HepG2 (cell line): ENCODE measurements around the gene SGCE. TPM values are rescaled to one million over a fixed set of nuclear protein-coding genes. Genes with fewer than 3 reads are reported as not detected.
A peak's percentile ranks its signal among the peaks of the same experiment; 100 is the strongest.

Experiments
- ATAC-seq: fragments of 200-7000 bp; cut with Tn5 transposase; 3 replicates; pipeline ENCODE4 v1.9.1; 2020; ENCODE audit warnings: mild to moderate bottlenecking, moderate library complexity
- BruUV-seq: library from RNA; stranded (reverse); fragments of 400-500 nt; replicated peaks from 2 replicates; lab custom pipeline; 2021; lab: Mats Ljungman, UMichigan
- CTCF ChIA-PET: fragments of 300-600 bp; formaldehyde crosslinking; extraction: SDS; loops from one replicate; lab custom pipeline; 2021; ENCODE audit warnings: low total read pairs, inconsistent platforms, low intra/inter-chr PET ratio; lab: Yijun Ruan, JAX
- POLR2A ChIA-PET: fragments of 350-600 bp; sonication (Branson Sonifier 250); formaldehyde crosslinking; loops from one replicate; lab custom pipeline; 2020; ENCODE audit warnings: antibody characterized with exemption, inconsistent platforms; lab: Yijun Ruan, JAX
- DNase-seq: peaks from one replicate; pipeline ENCODE4 v3.0.0-alpha.2; 2015; ENCODE audit warnings: low spot score
- FAIRE-seq: peaks from 3 replicates; lab custom pipeline; 2011; peaks lifted over from hg19 to GRCh38; lab: Jason Lieb, UNC
- H2AFZ ChIP-seq: one replicate; pipeline ENCODE4 v1.6.1; 2011; ENCODE audit warnings: low read length, inconsistent platforms
- H3K27ac ChIP-seq: fragments of 300-600 bp; 3 replicates; pipeline ENCODE4 v1.8.0; 2011; ENCODE audit warnings: mixed run types, mild to moderate bottlenecking, mixed read lengths, low read length, inconsistent platforms; ENCODE audit not compliant: insufficient read depth; ENCODE audit errors: extremely low read length
- H3K27me3 ChIP-seq, 2 experiments: fragments of 200-600 bp in 1 of 2; 2 replicates in 1 of 2; 3 replicates in 1 of 2; pipeline versions ENCODE4 v1.6.0 to v1.8.0; 2011; ENCODE audit warnings: low read length in 2 of 2, mild to moderate bottlenecking in 2 of 2, moderate library complexity in 2 of 2, inconsistent platforms in 1 of 2; ENCODE audit not compliant: insufficient read depth in 2 of 2, control insufficient read depth in 1 of 2
- H3K36me3 ChIP-seq, 2 experiments: fragments of 200-600 bp in 1 of 2; replicated peaks in 1 of 2; 2 replicates in 1 of 2; 3 replicates in 1 of 2; pipeline versions ENCODE4 v1.5.1 to v1.8.0; 2011; ENCODE audit warnings: low read length in 2 of 2, inconsistent platforms in 1 of 2; ENCODE audit not compliant: insufficient read depth in 2 of 2, control insufficient read depth in 1 of 2
- H3K4me1 ChIP-seq: 2 replicates; pipeline ENCODE4 v1.5.1; 2012; ENCODE audit warnings: low read length, inconsistent platforms; ENCODE audit not compliant: insufficient read depth
- H3K4me2 ChIP-seq: 2 replicates; pipeline ENCODE4 v1.6.0; 2011; ENCODE audit warnings: low read depth, low read length, inconsistent platforms
- H3K4me3 ChIP-seq, 3 experiments: fragments of 200-600 bp in 1 of 3; sonication (generic), shearing (Covaris generic) in 1 of 3; replicated peaks in 1 of 3; 2 replicates each; pipeline ENCODE4 v1.5.1; 2011 to 2016; ENCODE audit warnings: low read length in 3 of 3, inconsistent platforms in 2 of 3, low read depth in 2 of 3, mild to moderate bottlenecking in 2 of 3, control low read depth in 1 of 3, mixed read lengths in 1 of 3; ENCODE audit not compliant: insufficient read depth in 1 of 3
- H3K79me2 ChIP-seq: one replicate; pipeline ENCODE4 v1.6.1; 2011; ENCODE audit warnings: low read length, inconsistent platforms; ENCODE audit not compliant: insufficient read depth
- H3K9ac ChIP-seq: 2 replicates; pipeline ENCODE4 v1.6.0; 2011; ENCODE audit warnings: mild to moderate bottlenecking, low read depth, low read length, inconsistent platforms; ENCODE audit not compliant: insufficient read depth
- H3K9me3 ChIP-seq: 2 replicates; pipeline ENCODE4 v1.5.1; 2012; ENCODE audit warnings: mild to moderate bottlenecking, low read length
- H4K20me1 ChIP-seq: 2 replicates; pipeline ENCODE4 v1.6.0; 2011; ENCODE audit warnings: inconsistent platforms, mild to moderate bottlenecking, low read length, moderate library complexity; ENCODE audit not compliant: insufficient read depth
- ARID3A ChIP-seq: IDR thresholded peaks from 2 replicates; pipeline ENCODE4 v1.6.1; 2012; ENCODE audit warnings: low read depth, low read length, improper control_type of control experiment
- HIC2 ChIP-seq: sonication (generic); formaldehyde crosslinking; IDR thresholded peaks from 2 replicates; pipeline ENCODE4 v1.9.0; 2022; ENCODE audit warnings: low read depth, missing genetic modification reagents
- HMG20A ChIP-seq: IDR thresholded peaks from 2 replicates; pipeline ENCODE4 v1.6.1; 2016; ENCODE audit warnings: borderline replicate concordance
- KDM3A ChIP-seq: IDR thresholded peaks from 2 replicates; pipeline ENCODE4 v1.6.1; 2018; ENCODE audit warnings: low read depth, missing compliant biosample characterization
- MLX ChIP-seq: IDR thresholded peaks from 2 replicates; pipeline ENCODE4 v1.6.1; 2016
- PBX2 ChIP-seq: IDR thresholded peaks from 2 replicates; pipeline ENCODE4 v1.6.1; 2016; ENCODE audit warnings: control low read depth
- SNAI1 ChIP-seq: sonication (generic); formaldehyde crosslinking; IDR thresholded peaks from 2 replicates; pipeline ENCODE4 v1.5.0; 2020; ENCODE audit warnings: mild to moderate bottlenecking, missing genetic modification reagents, borderline replicate concordance
- SRSF1 ChIP-seq: fragments of 200-400 bp; formaldehyde crosslinking; optimal IDR thresholded peaks from 2 replicates; pipeline ENCODE3; 2017; ENCODE audit warnings: mild to moderate bottlenecking, low read depth, low read length, moderate library complexity
- THAP11 ChIP-seq: IDR thresholded peaks from 2 replicates; pipeline ENCODE4 v1.6.1; 2016; ENCODE audit warnings: missing biosample characterization, missing genetic modification reagents
- ZFP62 ChIP-seq: sonication (generic); formaldehyde crosslinking; IDR thresholded peaks from 2 replicates; pipeline ENCODE4 v1.4.0; 2020; ENCODE audit warnings: missing genetic modification reagents
- ZNF124 ChIP-seq: sonication (generic); formaldehyde crosslinking; IDR thresholded peaks from 2 replicates; pipeline ENCODE4 v1.4.0; 2020; ENCODE audit warnings: missing genetic modification reagents
- ZNF350 ChIP-seq: sonication (generic); formaldehyde crosslinking; IDR thresholded peaks from 2 replicates; pipeline ENCODE4 v1.4.0; 2020; ENCODE audit warnings: mild to moderate bottlenecking, low read depth, missing genetic modification reagents, borderline replicate concordance
- ZNF513 ChIP-seq: sonication (generic); formaldehyde crosslinking; conservative IDR thresholded peaks from 2 replicates; pipeline ENCODE4 v1.5.0; 2020; ENCODE audit warnings: missing genetic modification reagents
- ZNF550 ChIP-seq: sonication (generic); formaldehyde crosslinking; IDR thresholded peaks from 2 replicates; pipeline ENCODE4 v1.4.0; 2020; ENCODE audit warnings: mild to moderate bottlenecking, missing genetic modification reagents, borderline replicate concordance
- WGBS: methylation state at CpG from one replicate; pipeline ENCODE4 v1.1.6; 2017; ENCODE audit warnings: low lambda C conversion rate; 5-methylcytosine and 5-hydroxymethylcytosine counted together
- in situ Hi-C: cut with HindIII; loops from 2 replicates; pipeline ENCODE4 v1.10.0; 2017; ENCODE audit warnings: low pct_unique_long_range_greater_than_20kb; ENCODE audit not compliant: extremely low pct_ligation_motif_present
- intact Hi-C: fragments of 100-400 bp; cut with micrococcal nuclease; formaldehyde crosslinking; loops from one replicate; pipeline ENCODE4 v1.10.0; 2022; ENCODE audit not compliant: unreplicated experiment
- polyA plus RNA-seq, 8 experiments: library from polyadenylated mRNA; depleted of rRNA in 3 of 8; stranded (reverse) in 7 of 8; unstranded in 1 of 8; fragments of >200 nt; fragmentation: Illumina TruSeq in 4 of 8; extraction: Trizol in 4 of 8; gene quantifications; 2 replicates each; pipeline versions ENCODE4 v1.2.1 to v1.2.3, GENCODE V29; 2011 to 2016; ENCODE audit warnings: low read depth in 4 of 8, missing spikeins in 1 of 8, mixed read lengths in 1 of 8; ENCODE audit not compliant: insufficient read depth in 1 of 8
- total RNA-seq, 5 experiments: library from RNA; depleted of rRNA; stranded (reverse); fragments of >200 nt; fragmentation: Illumina TruSeq; extraction: Trizol; gene quantifications; 2 replicates each; pipeline ENCODE4 v1.2.3, GENCODE V29; 2016; ENCODE audit warnings: low read depth in 1 of 5

SGCE gene
- total and polyA plus RNA-seq, 2 of the 13 experiments (the other 11 are each of a cell fraction or from before 2014, with no cell fraction given): 52.3 to 71.1 TPM

- TF ChIP-seq ZNF124 (CRISPR knock-in tag) (no peak), ZFP62 (CRISPR knock-in tag) (no peak), MLX (CRISPR knock-in tag) (no peak), HMG20A (CRISPR knock-in tag) (no peak), ZNF550 (CRISPR knock-in tag) (no peak), ARID3A (no peak)
Measured at GRCh38 chr7:94643771-94644545, 12.0 kb downstream of the SGCE start (continued).

- Histone ChIP-seq H3K79me2 (peaks cover 88% of the 10 kb centered on the region), H3K4me3 (no peak overlapping the region; a peak in 1 of 6 replicates), H4K20me1 (no peaks in the 10 kb centered on the region), H3K9me3 (no peaks in the 10 kb centered on the region), H3K4me2 (peak overlapping the region; percentile 33), H3K36me3 (no peaks in the 10 kb centered on the region; a peak in 1 of 5 replicates), H3K27me3 (no peaks in the 10 kb centered on the region), H3K9ac (peak overlapping the region; percentile 42), H2AFZ (no peak overlapping the region), H3K4me1 (peaks cover 96% of the 10 kb centered on the region), H3K27ac (peak overlapping the region; percentile 79)
- DNase-seq (peak; percentile 96), FAIRE-seq (peak; percentile 67), ATAC-seq (peak; percentile 99)
- in situ Hi-C loops: no loop called here
- no TSS peak for BruUV-seq
- intact Hi-C loops: loop anchor here (1.0 to 5.0 kb wide), 2 partner anchors 19 to 81 kb away; no protein-coding TSS in a partner anchor
- 2% methylated on average over 2 of the region's 2 CpGs for WGBS
- CTCF ChIA-PET: no interaction called here
- POLR2A ChIA-PET: interaction anchor here (1.1 to 2.0 kb wide), 6 partner anchors 8 to 23 kb away, joined by 4 to 33 read pairs (median 8); partner anchors contain the start of gene SGCE
- TF ChIP-seq ZNF350 (CRISPR knock-in tag) (no peak), ZNF513 (CRISPR knock-in tag) (no peak), SNAI1 (no peak), KDM3A (peak; percentile 58; the same call in 1 of the 2 replicates), SRSF1 (no peak), HIC2 (CRISPR knock-in tag) (no peak), PBX2 (CRISPR knock-in tag) (no peak), THAP11 (CRISPR knock-in tag) (peak; percentile 77)
Measured at GRCh38 chr7:94642838-94643653, 12.9 kb downstream of the SGCE start.
